ENCODE measurements around the gene NCKAP5.

Gene NCKAP5

DNA sequence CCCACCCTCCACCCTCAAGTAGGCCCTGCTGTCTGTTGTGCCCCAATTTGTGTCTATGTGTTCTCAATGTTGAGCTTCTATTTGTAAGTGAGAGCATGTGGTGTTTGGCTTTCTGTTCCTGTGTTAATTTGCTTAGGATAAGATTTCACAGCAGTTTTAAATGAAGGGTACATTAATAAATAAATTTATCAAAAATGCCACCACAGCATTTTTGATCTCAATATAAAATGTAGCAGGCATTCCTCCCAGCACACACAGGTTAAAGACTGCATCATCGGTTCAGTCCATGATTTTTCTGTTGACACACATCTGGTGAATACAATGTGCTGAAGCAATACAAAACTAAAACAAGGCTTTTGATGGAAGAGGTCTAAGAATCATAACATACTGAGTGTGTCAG lies 486.2 kb downstream of the NCKAP5 start:
- DNase-seq (ENCODE audit: low read depth), result no peak

DNA sequence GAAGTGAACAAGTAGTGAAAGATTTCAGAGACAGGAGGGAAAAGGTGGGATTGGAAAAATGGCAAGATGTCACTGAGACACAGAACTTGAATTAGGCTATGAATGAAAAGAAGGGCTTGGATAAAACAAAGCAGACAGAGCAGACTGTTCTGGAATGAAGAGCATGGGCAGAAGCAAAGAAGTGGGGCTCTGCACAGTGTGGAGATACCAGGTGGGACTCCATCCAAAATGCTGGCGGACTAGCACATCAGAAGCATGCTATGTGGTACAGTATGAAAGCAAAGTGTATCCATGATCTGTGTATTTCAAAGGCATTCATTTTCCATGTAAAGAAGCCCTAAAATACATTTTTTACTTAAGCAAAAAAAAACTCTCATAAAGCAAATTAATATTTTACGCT lies 487.4 kb downstream of the NCKAP5 start:
- DNase-seq (ENCODE audit: low read depth), result no peak

DNA sequence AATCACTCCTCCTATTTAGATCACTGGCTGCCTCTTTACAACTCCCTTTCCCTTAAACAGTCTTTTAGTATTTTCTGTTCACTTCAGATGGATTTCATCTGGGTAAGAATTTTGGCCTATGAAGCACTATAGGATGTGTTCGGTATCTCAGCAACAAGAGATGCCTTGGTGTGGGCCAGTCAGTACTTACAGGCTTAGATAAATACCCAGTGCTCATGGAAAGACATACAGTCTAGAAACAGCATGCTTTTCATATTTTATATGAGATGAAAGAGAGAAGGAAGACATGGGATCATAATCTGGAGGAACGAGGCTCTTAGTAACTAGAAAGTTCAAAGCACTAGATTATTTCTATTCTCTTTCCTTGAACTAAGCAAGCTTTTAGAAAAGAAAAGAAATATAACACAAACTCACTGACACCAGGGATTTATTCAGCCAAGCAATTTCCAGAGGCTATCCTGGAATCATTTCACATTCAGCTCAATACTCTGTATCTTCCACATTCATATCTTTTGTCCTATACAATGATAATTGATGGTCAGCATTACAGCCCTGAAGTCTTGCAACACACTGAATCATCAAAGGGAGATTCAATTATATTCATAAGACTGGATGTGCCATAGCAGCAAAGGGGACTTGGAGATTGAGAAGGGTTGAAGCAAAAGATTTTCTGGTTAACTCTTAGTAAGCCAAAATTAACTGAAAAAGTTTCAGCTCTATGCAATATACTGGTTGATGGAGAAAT lies 489.4 kb downstream of the NCKAP5 start:
- no peak for DNase-seq (ENCODE audit: low read depth)

DNA sequence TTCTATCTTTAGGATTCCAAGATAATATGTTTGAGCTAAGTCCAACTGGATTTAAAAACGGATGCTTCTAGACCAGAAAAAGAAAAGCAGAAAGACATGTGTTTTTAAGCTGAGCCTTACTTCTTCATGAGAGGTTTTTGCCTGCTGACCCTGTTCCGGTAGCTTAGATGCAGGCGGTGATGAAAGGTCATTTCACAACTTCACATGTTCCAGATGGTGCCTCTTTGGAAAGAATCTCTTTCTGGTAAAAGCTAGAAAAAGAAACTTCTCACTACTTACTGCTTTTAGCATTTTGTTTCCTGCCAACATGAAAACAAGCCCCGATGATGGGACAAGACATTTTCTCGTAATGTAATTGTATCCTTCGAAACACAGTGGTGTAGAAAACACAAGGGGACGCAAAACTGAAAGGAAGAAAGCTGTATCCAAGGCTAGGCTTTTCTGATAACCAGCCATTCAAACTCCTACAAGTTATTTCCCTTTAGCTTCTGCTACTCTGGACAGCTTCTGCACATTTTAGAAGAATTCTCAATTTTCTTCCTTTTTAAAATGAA lies 490.9 kb downstream of the NCKAP5 start:
- DNase-seq (ENCODE audit: low read depth), result no peak

DNA sequence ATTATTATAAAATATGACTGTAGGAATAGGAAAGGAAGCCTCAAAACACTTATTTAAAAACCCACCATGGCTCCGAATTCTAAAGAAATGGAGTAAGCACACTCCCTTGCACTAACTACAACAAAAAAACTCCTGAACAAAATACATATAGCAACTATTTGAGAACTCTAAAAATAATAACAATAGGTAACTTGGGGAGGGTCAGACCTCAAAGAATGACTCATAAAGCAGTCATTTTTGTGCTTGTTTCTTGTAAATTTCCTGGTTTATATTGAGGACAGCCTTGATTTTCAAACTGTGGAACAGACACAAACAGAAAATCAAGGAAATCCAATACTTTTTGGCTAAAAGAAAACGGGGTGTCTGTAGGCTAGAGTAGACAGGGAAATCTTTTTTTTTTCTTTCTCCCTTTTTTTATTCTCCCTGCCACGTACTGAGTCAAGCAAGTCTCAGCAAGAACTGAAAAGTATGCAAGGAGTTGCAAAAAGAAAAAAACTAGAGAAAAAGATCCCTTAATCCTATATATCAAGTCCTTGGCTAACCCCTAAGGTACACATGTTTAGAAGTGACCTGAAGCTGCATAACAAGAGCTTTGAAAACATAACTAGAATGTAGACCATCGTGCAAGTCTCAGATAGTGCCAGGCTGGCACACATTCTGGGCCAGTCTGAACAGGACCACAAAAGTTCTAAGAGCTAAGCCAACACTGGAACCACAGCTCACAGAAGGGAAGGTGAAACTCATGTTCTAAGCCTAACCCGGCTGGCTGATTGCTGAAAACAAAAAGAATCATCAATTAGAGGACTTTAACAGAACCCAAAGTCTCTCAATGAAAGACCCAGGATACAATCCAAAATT lies 495.2 kb downstream of the NCKAP5 start:
- DNase-seq (ENCODE audit: low read depth), result no peak

DNA sequence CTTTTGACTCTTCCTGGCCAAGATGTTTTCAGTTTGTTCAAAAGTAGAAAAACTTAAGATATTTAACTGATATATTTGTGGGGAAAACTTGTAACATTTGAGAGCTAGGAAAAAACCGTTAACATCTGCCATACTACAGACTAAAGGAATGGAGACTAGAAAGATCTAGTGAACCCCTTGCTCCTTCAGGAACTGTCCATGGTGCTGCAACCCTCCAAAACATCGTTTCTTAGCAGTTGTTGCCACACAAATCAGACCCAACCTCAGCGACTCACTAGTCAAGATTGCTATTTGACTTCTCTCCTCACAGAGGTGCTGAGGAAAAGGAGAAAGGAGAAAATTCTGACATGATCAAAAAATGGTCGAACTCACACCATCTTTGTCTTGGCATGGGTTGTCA lies 504.5 kb downstream of the NCKAP5 start:
- DNase-seq (ENCODE audit: low read depth), result no peak

DNA sequence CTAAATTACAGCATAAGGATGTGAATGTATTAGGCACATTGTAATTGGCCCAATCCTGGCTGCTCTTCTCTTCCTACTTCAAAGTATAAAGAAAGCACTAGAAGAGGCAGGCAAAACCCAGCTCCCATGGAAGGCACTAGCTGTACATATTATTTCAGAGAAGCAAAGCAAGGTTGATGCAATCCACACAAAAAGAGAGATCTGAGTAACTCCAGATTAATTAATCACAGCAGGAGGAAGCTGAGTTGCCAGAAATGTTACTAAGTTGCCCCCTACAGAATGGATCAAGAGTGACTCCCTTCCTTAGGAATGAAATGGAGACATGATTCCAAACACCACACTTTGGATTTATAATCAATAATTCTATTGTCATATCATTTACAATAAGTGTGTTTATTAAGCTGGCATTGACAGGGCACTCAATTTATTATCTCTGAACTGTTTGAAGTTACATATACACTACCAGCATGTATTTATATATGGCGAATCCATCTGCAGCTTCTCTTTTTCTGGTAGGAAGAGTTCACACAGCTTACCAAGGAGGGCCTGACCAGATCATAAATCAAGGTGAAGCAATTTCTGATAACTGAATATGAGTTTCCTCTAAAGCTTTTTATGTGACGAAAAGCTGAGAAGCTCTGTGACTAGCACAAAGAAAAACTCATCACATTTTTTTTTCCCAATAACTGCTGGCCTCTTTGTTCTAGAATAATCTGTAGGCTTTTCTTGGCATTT lies 505.2 kb downstream of the NCKAP5 start:
- DNase-seq (ENCODE audit: low read depth), result no peak

DNA sequence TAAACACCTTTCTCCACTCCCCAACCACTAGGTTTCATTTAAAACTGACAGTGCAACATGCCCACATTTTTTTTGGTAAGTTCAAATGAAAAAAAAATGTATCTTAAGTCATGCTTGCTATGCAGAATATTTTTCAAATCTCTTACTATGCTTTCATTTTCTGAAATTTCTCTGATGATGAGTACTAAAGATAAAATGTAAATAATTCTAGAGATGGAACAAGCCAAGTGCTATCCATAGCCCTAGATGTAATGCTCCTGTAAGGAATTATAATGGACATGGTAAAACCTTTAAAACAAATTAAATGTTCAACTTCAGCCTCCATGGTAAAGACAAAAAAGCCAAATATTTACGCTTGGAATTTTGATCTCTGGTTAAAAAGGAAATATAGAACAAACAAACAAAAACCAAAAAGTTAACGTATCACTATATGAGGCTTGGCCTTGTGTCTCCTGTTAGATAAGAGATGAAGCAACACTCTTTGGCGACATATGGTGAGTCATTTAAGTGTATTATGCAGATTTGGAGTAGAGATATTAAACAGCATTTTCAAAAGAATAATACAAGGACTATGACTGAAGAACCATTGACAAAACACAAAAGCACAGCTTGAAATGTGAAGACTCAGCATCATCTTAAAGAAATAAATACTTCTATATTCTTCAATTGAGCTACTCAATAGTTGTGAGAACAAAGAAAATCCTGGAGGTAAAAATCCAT lies 506.2 kb downstream of the NCKAP5 start:
- no peak for DNase-seq (ENCODE audit: low read depth)

DNA sequence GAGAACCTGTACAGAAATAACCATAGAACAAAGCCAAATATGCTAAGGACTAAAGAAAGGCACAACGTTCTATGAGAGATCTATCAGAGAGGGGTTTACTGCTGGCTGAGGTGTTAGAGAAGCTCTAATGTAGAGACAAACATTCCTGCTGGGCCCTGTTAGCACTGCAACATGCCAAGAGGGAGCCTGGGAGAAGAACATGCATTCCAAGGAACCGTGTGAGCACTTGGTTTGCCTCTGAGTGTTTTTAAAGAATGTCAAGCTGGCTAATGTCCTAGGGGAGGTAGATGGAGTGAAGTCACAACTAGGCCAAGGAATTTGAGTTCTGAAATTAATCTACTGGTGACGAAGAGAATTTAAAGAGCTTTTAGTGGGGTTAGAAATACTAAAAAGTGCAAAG lies 514.0 kb downstream of the NCKAP5 start:
- DNase-seq (ENCODE audit: low read depth), result no peak

DNA sequence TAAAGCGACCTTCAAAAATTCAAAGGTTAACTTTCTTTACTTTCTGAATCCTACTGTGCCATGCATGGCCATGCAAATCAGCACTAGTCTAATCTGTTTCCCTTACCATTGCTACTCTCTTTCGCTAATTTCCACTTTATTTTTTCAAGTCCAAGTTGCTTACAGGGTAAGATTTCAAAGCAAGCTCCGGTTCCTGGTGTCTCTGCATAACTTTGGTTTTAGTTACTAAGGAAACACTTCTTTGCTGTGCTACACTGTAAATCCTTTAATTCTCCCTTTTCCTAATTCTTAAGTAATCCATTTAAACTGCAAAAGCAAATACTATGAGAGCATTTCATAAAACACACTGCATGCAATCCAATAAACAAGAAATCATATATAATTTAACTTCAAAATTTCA lies 514.7 kb downstream of the NCKAP5 start:
- DNase-seq (ENCODE audit: low read depth), result no peak

DNA sequence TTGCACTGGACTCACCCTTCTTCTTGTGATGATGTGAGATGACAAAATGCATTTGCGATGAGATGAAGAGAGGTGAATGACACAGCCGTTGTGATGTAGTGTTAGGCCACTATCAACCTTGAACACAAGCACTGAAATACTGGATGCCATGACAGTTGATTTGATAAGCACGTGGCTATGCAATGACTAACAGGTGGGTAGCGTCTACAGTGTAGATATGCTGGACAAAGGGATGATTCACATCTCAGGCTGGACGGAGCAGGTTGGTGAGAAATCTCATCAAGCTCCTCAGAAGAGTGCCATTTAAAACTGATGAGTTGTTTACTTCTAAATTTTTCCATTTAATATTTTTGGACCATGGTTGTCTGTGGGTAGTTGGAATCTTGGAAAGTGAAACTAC lies 522.5 kb downstream of the NCKAP5 start:
- DNase-seq (ENCODE audit: low read depth), result no peak

DNA sequence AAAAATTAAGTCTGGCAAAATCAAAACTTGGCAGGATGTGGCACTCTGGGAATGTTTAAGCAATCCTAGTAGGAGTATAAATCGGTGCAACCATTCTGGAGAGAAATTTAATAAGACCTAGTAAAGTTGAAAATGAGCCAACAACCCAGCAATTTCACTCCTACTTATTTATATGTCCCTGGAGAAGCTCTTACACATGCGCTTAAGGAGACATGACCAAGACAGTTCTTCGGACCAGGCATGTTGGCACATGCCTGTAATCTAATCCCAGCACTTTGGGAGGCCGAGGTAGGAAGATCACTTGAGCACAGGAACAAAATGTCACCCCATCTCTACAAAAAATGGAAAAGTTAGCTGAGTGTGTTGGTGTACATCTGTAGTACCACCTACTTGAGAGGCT lies 523.7 kb downstream of the NCKAP5 start:
- no peak for DNase-seq (ENCODE audit: low read depth)

DNA sequence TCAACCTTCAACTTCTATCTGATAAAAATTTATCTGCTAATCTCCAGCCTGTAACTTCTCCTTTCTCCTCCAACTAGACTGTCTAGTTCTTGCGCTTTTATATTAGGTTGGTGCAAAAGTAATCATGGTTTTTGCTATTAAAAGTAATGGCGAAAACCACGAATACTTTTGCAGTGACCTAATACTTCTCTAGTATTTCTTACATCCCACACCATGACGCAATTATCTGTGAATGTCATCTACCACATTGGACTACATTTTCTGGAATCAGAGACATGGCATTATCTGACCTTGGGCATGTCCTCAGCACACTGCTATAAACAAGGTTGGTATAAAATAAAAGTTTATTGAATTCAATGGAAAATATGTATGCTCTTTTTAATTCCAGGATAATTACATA lies 528.1 kb downstream of the NCKAP5 start:
- no peak for DNase-seq (ENCODE audit: low read depth)

DNA sequence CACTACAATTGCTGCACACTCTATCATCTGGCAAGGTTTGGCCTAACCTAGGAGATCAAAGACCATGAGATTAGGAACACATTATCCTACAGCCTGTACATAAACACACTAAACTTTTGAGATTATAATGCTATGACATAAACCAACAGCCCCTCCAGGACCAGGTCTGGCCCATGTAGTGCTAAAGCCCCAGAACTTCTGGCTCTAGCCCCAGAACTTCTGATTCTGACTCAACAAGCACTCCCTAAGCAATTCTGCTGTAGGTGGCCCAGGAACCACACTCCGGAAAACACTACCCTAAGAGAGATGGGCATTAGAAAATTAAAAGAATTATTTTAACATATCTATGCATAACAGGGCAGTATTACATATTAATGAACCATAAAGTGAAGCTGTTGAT lies 528.7 kb downstream of the NCKAP5 start:
- DNase-seq (ENCODE audit: low read depth), result no peak

DNA sequence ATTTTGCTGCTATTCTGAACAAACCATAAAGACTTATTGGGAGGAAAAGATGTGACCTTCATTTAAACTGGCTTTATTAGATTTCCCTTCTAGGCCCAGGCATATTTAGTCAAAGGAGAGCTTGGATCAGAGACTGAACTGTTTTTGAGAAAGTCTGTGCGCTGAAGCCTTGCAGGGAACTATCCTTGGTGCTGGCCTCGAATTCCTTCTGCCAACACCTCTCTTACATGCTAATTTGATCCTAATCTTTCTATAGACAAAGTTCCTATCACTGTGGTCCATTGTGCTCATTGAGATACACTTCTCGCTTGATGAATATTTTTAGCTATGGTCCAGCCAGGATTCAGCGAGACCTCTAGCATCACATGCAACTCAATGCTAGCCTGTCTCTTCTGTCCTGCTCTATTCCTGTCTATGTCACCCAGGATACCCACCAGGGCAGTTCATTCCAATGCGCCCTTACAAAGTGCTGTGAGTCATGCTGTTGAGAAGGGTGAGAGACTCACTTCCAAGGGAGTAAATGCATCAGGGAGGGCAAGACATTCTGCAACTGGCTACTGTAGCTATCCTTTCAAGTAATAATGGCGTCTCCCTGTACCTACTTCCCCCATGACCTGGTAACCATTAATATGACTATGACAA lies 541.6 kb downstream of the NCKAP5 start:
- DNase-seq (ENCODE audit: low read depth), result no peak

DNA sequence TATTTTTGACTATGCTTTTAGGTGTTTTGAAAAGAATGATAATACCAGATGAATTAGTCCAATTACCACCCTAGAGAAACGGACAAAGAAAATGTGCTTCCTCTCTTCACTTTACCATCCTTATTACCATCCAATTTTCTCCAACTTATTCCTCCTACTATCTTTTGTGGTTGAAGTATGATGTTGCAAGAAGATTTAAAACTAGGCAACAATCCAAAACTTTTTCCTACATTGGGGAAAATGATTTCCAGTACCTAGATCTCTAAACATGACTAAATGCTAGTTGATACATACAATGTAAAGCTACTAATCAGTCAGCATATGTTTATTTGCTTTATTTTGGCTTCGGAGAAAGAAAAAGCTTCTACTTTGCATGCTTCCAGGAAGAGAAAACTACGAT lies 543.3 kb downstream of the NCKAP5 start:
- no peak for DNase-seq (ENCODE audit: low read depth)

DNA sequence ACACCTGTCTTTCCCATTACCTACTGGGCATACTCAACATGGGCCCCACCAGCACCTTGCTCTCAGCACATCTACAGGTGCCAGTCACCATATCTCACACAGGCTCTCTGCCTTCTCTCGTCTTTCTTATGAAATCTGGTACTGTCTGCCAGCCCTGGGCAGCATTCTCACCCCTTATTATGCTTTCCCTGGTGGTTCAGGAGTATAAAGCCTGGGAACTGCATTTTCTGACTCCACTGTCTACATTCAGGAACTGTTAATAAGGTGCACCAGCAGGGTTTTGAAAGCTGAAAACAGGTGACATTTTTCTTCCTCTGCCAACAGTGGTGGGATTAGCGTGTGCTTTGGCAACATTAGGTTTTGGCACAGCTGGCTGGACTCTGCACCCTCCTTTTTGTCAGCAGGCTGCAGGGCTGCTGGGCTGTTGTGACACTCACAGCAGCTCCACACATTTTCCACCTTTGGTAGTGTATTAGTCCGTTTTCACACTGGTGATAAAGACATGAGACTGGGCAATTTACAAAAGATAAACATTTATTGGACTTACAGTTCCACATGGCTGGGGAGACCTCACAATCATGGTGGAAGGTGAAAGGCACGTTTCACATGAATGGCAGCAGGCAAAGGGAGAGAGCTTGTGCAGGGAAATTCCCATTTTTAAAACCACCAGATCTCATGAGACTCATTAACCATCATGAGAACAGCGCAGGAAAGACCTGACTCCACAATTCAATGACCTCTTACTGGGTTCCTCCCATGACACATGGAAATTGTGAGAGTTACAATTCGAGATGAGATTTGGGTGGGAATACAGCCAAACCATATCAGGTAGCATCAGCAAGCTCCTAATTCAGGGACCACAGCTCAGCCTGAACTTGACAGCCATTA lies 555.2 kb downstream of the NCKAP5 start:
- DNase-seq (ENCODE audit: low read depth), result no peak

DNA sequence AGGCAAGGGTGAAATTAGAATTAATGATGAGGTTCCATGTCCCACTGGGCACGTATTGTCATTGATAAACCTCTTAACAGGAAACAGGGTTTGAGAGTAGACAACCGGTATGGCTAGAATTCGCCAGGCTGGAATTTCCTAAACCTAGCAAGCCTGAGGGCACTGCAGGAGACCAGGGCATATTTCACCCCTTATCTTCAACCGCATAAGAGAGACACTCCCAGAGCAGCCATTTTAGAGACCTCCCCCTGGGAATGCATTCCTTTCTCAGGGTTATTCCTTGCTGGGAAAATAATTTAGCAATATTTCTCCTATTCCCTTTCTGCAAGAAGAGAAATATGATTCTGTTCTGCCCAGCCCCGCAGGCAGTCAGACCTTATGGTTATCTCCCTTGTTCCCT lies 563.6 kb downstream of the NCKAP5 start:
- DNase-seq (ENCODE audit: low read depth), result no peak

DNA sequence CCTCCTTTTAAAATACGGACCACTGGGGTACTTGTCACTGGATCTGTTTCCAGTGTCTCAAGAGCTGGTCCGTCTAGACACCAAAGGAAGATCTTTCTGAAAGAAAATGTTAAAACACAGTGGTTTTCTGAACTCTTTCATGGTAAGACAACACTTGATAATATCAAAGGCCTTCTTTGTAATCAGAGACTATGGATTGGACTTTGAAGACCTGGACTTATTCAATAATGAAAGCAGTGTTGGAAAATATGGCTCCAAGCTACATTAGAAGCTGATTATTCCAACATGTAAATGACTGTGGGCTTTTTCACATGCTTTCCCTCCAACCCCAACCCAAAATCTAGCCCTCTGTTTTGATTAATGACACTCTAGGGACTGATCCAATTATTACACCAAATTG lies 568.8 kb downstream of the NCKAP5 start:
- no peak for DNase-seq (ENCODE audit: low read depth)

DNA sequence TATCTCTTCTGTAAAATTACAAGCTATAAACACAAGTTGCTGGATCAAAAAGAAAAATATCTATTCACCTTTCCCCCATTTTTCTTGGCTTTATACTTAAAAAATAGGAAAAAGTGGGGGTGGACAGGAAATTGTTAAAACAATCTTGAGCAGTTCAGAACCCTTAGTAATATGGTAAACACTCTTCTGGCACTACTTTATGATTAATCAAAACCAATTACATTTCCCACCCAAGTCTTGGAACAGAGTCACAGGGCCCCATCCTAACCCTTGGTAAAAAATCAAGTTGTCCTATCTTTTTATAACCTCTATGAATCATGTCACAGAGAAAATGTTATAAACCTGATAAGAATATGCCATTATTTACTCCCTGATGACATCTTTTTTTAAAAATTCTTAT lies 570.0 kb downstream of the NCKAP5 start:
- DNase-seq (ENCODE audit: low read depth), result no peak
